Astrocyte of the cerebellum (primary cell): ENCODE data around the gene NOX4.

Experiments
- DNase-seq: peaks from one replicate; pipeline ENCODE4 v3.0.0-alpha.2; 2011; ENCODE audit warnings: low read depth
- H3K4me3 ChIP-seq: 2 replicates; pipeline ENCODE4 v1.5.1; 2011; ENCODE audit warnings: mild to moderate bottlenecking, low read depth, low read length, moderate library complexity
- CTCF ChIP-seq: IDR thresholded peaks from 2 replicates; pipeline ENCODE4 v1.5.1; 2012; ENCODE audit warnings: low read length, low read depth, moderate library complexity, mild to moderate bottlenecking; ENCODE audit errors: missing control alignments
- in situ Hi-C: cut with HindIII; loops from 2 replicates; pipeline ENCODE4 v1.10.0; 2017; ENCODE audit warnings: low sequenced_read_pairs

The NOX4 gene

DNA sequence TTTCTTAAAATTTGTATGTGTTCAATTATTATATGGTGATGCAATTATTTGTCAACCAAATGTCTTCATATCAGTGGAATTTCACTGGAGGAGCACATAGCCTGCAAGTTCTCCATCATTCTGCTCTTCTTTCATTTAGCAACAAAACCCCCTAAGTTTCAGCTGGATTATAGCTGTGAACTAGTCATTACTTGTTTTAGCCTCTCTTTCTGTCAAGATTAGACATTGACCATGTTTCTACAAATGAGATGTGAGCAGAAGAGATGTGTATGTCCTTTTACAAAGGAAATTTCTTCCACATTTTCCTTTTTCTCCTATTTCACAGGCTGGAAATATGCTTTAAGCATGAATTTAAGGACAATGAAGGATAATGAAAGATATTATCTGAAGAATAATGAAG is 9.2 kb upstream of the NOX4 start:
- no peak for DNase-seq
- in situ Hi-C loops, result no loop called here
- no peak overlapping the region for H3K4me3 ChIP-seq
- no peak for TF ChIP-seq CTCF

DNA sequence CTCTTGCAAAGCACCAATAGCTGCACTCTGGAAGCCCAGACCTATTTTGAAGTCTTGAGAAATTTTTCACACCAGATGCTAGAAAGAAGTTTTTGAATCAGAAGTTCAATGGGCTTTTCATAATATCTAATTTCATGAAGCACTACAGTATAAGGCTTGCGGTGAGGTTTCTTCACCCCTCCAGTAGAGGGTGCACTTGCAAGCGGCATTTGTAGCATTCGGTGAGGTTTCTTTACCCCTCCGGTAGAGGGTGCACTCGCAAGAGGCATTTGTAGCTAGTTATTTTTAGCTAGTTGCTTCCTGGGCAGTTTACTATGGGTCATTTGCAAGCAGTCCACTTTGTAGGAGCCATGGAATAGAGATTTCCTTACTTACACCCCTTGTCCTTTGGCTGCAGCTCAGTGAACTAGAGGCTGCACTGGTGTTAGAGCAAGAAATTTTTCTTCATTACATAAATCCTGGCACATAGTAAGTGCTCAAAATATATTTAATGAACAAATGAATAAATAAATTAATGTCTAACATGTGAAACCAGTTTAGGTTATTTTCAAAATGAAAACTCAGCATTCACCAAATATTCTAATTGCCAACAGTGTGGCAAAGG is 7.8 kb upstream of the NOX4 start:
- no peak for DNase-seq

DNA sequence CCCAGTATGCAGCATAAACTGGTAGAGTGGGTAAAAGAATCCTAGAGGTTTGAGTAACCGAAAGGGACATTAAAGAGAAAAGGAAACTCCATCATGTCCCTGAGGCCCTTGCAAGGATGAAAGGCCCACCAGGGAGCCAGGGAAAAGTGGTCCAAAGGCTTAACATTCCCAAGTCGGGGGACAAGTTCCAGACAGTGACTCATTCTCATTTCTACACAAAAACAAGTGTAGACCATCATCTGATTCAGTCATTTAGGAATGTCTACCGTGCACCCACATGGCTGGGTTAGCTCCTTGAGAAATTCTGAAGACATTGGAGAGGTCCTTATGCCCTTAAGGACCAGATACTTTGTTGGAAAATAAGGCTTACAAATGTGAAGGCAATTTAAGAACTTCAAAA is 4.8 kb upstream of the NOX4 start:
- TF ChIP-seq CTCF, result no peak
- no peak overlapping the region for H3K4me3 ChIP-seq
- in situ Hi-C loops, result no loop called here
- DNase-seq, result peak; percentile 93

More for the DNA sequence above, 7.8 kb upstream of the NOX4 start:
- no peak overlapping the region for H3K4me3 ChIP-seq
- peak; percentile 8 for TF ChIP-seq CTCF
- in situ Hi-C loops, result no loop called here

DNA sequence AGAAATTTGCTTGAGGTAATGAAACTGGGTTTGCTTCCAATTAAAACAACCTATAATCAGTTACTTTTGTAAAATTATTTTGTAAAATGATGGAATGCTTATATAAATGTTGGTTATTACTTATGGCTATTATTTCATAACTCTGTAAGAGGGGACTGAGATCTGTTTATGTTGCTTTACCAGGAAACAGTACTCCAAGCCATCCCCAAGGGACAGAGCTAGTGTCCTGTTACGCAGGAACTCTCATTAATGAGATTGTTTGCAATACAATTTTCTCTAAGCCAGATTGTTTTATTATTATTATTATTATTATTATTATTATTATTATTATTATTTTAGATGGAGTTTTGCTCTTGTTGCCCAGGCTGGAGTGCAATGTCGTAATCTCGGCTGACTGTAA is 2.3 kb upstream of the NOX4 start:
- no peak for TF ChIP-seq CTCF
- in situ Hi-C loops, result no loop called here
- no peak overlapping the region for H3K4me3 ChIP-seq
- no peak for DNase-seq

GRCh38 chr11:89490602-89490980 is 584 bp downstream of the NOX4 start:
- peak overlapping the region; percentile 47 for H3K4me3 ChIP-seq
- in situ Hi-C loops, result no loop called here
- no peak for TF ChIP-seq CTCF
- DNase-seq, result no peak

GRCh38 chr11:89489930-89490329 is 1.2 kb downstream of the NOX4 start:
- no peak for TF ChIP-seq CTCF
- DNase-seq, result no peak
- H3K4me3 ChIP-seq, result peak overlapping the region; percentile 47
- in situ Hi-C loops, result no loop called here
